ENCODE measurements around the gene SIN3B. TPM values are rescaled to one million over a fixed set of nuclear protein-coding genes. Genes with fewer than 3 reads are reported as not detected.

Gene SIN3B
- total RNA-seq, 6 donors from 2014 or later: 38.2 to 385 (median 63.5) TPM

GRCh38 chr19:16914421-16914820 lies 85.2 kb downstream of the SIN3B start:
- no peaks in the 10 kb centered on the region for H3K27me3 ChIP-seq
- ATAC-seq (ENCODE audit: low FRiP score in 2 of 2) (no peak), DNase-seq (no peak)
- no peaks in the 10 kb centered on the region for H3K4me1 ChIP-seq
- H3K9me3 ChIP-seq: peaks cover 12 to 31% (median 18%) of the 10 kb centered on the region in 4 donors
- H3K27ac ChIP-seq: no peak overlapping the region
- peaks cover 0 to 9% (median 2%) of the 10 kb centered on the region in 4 donors for H3K36me3 ChIP-seq
- no peak overlapping the region for H3K4me3 ChIP-seq
- WGBS, 2 donors: 95 to 97% methylated on average over 8 to 11 of the region's 11 CpGs
- no peak for TF ChIP-seq EP300 (IDR thresholded peaks at IDR 0.05)
- TF ChIP-seq POLR2A (IDR thresholded peaks at IDR 0.05): no peak
- TF ChIP-seq CTCF (IDR thresholded peaks at IDR 0.05): no peak
- no peak for TF ChIP-seq POLR2AphosphoS5 (IDR thresholded peaks at IDR 0.05)

GRCh38 chr19:16915135-16915534 lies 85.9 kb downstream of the SIN3B start:
- H3K27me3 ChIP-seq: no peaks in the 10 kb centered on the region
- no peaks in the 10 kb centered on the region for H3K4me1 ChIP-seq
- H3K4me3 ChIP-seq: no peak overlapping the region
- peaks cover 0 to 9% (median 2%) of the 10 kb centered on the region in 4 donors for H3K36me3 ChIP-seq
- H3K27ac ChIP-seq: no peak overlapping the region
- ATAC-seq (ENCODE audit: low FRiP score in 2 of 2) (no peak), DNase-seq (no peak)
- H3K9me3 ChIP-seq: peaks cover 12 to 35% (median 18%) of the 10 kb centered on the region in 4 donors
- 79% methylated on average over 2 of the region's 3 CpGs for WGBS, 2 donors
- TF ChIP-seq POLR2AphosphoS5 (IDR thresholded peaks at IDR 0.05): no peak
- no peak for TF ChIP-seq POLR2A (IDR thresholded peaks at IDR 0.05)
- TF ChIP-seq CTCF (IDR thresholded peaks at IDR 0.05): no peak
- no peak for TF ChIP-seq EP300 (IDR thresholded peaks at IDR 0.05)

GRCh38 chr19:16915734-16916133 lies 86.5 kb downstream of the SIN3B start:
- TF ChIP-seq EP300 (IDR thresholded peaks at IDR 0.05) (no peak), POLR2AphosphoS5 (IDR thresholded peaks at IDR 0.05) (no peak), POLR2A (IDR thresholded peaks at IDR 0.05) (no peak), CTCF (IDR thresholded peaks at IDR 0.05) (no peak)

GRCh38 chr19:16917401-16917800 lies 88.2 kb downstream of the SIN3B start:
- DNase-seq: no peak
- Histone ChIP-seq H3K9me3 (peaks cover 12 to 32% (median 16%) of the 10 kb centered on the region in 4 donors), H3K36me3 (peaks cover 0 to 14% (median 2%) of the 10 kb centered on the region in 4 donors), H3K27ac (no peak overlapping the region), H3K27me3 (no peaks in the 10 kb centered on the region), H3K4me3 (no peak overlapping the region), H3K4me1 (no peaks in the 10 kb centered on the region)
- TF ChIP-seq POLR2A (IDR thresholded peaks at IDR 0.05) (no peak), EP300 (IDR thresholded peaks at IDR 0.05) (no peak), POLR2AphosphoS5 (IDR thresholded peaks at IDR 0.05) (no peak), CTCF (IDR thresholded peaks at IDR 0.05) (no peak)
- no peak for ATAC-seq (ENCODE audit: low FRiP score in 2 of 2)
- WGBS, 2 donors: 89 to 90% methylated on average over 7 of the region's 7 CpGs

More at GRCh38 chr19:16915734-16916133, 86.5 kb downstream of the SIN3B start:
- no peak for DNase-seq
- Histone ChIP-seq H3K4me1 (no peaks in the 10 kb centered on the region), H3K36me3 (peaks cover 0 to 9% (median 2%) of the 10 kb centered on the region in 4 donors), H3K27me3 (no peaks in the 10 kb centered on the region), H3K9me3 (peaks cover 12 to 35% (median 18%) of the 10 kb centered on the region in 4 donors), H3K27ac (no peak overlapping the region), H3K4me3 (no peak overlapping the region)
- WGBS, 2 donors: 70 to 80% methylated on average over 3 of the region's 3 CpGs
- ATAC-seq (ENCODE audit: low FRiP score in 2 of 2): no peak

- TF ChIP-seq EP300 (IDR thresholded peaks at IDR 0.05) (no peak), POLR2A (IDR thresholded peaks at IDR 0.05) (no peak), POLR2AphosphoS5 (IDR thresholded peaks at IDR 0.05) (no peak), CTCF (IDR thresholded peaks at IDR 0.05) (no peak)
- no peaks in the 10 kb centered on the region for H3K4me1 ChIP-seq
- WGBS, 2 donors: 80 to 84% methylated on average over 4 of the region's 4 CpGs
- peaks cover 0 to 8% (median 0%) of the 10 kb centered on the region in 4 donors for H3K36me3 ChIP-seq
- ATAC-seq (ENCODE audit: low FRiP score in 2 of 2) (no peak), DNase-seq (no peak)
- no peak overlapping the region for H3K27ac ChIP-seq
- H3K9me3 ChIP-seq: peaks cover 0 to 12% (median 2%) of the 10 kb centered on the region in 4 donors
- H3K4me3 ChIP-seq: no peak overlapping the region
- no peaks in the 10 kb centered on the region for H3K27me3 ChIP-seq
Measured at GRCh38 chr19:16919496-16919895, 90.3 kb downstream of the SIN3B start.
